GM04504 (cell line): ENCODE data around the gene TTLL11.

Experiments
- DNase-seq: peaks from one replicate; pipeline ENCODE4 v3.0.0-alpha.2; 2012; ENCODE audit warnings: low read depth

TTLL11 gene

DNA sequence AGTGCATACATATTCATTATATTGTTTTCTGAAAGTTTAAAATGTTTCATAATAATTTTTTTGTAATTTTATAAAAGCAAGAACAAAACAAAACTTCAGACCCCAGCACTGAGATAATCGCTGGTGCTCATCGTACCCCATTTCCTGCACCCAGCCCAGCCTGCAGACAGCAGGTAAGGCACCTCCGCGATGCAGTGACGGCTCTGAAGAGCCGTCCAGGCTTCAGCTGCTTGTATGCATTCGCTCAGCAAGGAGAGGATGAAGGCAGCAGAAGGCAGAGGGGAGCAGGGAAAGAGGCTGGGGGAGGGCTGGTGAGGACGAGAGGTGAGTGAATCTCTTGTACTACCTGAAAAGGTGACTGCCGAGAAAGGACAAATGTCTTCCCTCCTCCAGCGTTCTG is 153.5 kb downstream of the TTLL11 start:
- DNase-seq: no peak

DNA sequence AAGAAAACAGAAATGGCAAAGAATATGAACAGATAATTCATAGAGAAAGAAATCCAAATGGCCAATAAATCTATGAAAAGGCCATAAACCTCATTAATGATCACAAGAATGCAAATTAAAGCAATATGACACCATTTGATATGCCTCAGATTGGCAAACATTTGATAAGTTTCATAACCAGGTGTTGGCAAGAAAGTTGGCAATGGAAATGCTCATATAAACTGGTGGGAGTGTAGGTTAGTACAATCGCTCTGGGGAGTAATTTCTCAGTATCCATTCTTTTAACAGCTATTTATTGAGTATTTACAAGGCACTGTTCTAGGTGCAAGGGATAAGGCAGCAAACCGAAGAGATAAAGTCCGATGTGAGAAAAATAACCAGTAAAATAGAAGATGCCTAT is 154.5 kb downstream of the TTLL11 start:
- DNase-seq: no peak

DNA sequence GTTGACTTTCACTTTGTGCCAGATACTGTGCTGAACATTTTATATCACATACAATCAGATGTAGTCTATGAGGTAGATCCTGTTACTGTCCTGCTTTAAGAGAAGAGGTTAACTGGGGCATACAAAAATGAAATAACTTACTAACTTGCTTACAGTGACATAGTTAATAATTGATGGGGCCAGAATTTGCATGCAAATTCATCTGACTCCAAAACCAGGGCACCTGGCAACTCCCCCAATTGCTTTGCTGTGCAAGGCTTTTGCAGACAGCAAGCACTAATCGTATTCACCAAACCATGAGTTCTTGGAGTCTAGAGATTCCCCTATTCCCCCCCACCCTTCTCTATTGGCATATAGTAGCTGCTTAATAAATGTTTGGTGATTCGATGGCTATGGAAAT is 155.9 kb downstream of the TTLL11 start:
- DNase-seq: no peak

DNA sequence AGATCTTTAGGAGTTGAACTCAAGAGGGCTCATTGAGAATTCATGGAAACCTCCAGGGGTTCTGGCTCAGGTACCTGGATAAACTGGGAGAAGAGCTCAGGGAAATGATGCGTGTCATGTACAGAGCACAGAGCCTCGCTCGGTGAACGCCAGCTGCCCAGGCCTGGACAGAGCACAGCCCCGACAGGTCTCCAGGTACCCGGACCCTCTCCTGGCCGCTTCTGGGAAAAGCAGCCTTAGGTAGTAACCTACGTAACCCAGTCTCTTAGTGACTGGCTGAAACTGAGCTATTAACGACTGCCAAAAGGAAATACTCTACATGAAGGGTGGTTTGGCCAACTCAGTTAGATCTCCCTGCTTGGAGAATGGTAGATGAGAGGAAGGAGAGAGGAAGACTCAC is 157.4 kb downstream of the TTLL11 start:
- no peak for DNase-seq

DNA sequence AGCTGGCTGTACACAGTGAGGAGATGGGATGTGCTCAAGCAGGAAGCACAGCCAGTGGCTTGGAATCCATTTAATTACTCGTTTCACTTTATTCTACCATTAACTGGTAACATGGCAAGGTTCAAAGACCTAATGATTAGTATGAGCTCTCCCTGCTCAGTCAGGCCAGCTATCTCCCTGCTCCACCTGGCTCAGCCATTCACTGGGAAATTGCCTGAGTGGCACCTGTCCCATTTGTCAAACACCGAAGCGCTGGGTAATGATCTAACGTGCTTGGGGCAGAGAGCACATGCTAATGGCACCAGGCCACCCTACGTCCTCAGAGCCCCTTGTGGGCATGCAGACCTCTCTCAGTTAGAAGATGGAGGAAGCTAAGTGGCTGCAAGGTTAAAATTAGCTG is 162.2 kb downstream of the TTLL11 start:
- no peak for DNase-seq

DNA sequence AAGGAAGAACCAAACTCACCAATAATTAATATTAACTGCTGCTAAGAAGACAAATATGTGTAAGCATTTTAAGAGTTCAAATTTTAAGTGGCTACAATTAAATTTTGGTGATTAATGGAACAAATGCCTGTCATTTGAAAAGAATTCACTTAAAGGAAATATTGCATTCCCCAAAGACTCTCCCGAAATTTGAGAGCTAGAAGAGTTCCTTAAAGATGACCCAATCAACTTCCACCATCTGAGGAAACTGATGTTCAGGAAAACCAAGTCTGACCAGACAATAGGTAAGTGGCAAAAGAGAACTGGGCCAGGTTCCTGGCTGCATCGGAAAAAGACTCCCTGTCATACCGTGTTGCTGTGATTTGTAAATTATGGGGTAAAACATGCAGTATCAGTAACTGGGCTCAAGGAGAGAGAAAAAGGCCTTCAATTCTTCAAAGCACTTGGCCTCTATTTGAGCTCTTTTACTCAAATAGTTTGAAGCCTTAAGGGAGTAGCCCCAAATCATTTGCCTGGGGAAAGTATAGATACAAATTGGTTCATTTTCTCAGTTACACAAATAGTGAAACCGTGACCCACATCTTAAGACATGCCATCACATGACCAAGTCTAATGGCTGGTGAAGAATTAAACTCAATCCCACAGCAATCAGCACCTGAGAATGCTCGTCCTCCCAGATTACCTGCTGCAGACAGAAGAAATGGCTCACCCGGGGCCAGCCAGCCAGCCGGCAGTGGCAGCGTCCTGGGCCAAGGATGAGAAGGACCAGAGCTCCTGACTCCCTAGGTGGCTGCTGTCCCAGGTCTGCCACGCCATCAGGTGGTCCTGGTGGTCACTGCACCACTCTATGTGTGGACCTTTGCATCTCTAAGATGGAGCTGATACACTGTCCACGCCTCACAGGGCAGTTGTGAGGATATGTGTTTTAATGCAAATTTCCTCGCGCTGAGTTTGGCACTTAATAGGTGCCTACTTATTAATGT is 162.9 kb downstream of the TTLL11 start:
- DNase-seq: no peak

DNA sequence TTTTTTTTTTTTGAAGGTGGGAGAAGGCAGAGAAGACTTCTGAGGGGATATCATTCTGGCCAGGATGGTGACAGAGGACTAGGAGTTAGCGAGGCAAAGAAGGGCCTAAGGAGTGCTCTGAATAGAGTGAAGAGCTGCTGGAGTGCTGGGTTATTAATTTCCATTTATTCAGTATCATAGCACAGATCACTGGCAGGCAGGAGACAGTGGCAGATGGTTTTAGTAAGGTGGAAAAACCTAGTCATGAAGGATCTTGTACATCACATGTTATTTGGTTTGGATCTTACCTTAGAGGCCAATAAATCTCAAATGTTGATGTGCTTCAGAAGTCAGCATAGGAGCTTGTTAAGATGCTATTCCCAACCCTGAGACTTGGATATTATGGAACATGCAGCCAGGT is 165.5 kb downstream of the TTLL11 start:
- no peak for DNase-seq

DNA sequence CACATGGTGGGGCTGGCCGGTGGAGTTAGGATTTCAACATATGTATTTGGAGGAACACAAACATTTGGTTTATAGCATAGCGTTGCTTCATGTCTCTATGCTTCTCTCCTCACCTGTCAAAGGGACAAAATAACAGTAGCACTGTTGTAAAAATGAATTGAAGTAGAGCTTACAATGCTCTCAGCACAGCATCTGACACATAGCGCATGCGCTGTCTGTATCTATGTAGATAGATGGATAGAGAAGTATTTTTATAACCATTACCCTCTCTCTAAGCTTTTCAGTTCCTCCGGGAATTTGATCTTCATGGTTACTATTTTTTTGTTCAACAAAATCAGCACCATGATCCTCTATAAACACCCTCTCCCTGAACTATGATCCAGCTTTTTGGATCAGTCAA is 166.0 kb downstream of the TTLL11 start:
- DNase-seq: no peak

DNA sequence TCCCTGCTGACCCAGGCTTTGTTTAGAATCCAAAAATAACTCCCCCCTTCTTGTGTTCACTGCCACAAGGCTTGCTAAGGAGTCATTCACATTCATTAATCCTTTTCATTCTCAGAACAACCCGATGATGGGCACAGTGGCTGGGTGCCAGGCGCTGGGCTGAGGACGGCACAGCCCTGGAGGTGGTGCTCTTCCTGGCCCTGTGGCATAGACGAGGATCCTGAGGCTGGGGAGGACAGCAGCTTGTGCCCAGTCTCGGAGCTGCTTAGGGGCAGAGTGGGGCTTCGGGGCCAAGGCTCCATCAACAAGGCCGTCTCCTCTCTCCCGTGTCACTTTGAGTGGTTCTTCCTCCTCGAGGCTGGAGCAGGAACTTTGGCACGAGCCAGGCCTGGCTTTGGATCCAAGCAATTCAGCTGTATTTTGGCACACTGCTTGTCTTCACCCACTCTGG is 166.7 kb downstream of the TTLL11 start:
- no peak for DNase-seq

DNA sequence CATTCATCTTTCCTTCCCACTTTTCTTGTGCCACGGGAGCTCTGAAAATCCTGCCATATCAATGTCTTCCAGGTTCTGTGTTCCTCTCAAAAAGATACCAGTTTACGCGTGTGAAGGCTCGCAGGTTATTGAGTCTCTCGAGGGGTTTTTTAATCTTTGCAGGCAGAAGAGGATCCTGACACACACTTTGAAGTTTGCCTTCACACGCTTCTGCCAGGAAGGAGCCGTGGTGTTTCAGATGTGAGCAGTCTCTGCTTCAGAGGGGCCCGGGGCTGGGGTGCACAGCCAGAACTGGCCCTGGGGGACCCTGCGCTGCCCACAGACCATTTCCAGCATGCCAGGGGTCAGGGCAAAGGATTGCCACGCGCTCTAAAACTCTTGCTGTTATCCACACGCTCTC is 167.2 kb downstream of the TTLL11 start:
- no peak for DNase-seq

DNA sequence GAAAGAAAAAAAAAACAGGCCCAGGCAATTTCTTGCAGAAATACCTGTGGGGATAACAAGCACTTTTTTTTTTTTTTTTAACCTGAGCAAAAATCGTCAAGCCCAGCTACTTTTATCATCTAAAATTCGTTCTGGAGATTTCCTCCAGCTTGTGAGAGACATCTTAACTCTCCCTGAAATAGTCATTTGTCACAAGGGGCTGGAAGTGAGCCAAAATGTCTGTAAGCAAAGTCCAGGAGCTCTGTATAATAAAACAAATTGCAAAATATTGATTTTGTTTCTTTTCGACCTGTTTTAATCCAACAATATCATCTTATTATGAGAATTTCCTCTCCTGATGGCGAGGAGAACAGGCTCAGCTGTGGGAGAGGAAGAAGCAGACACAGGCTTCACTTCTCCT is 168.4 kb downstream of the TTLL11 start:
- no peak for DNase-seq

DNA sequence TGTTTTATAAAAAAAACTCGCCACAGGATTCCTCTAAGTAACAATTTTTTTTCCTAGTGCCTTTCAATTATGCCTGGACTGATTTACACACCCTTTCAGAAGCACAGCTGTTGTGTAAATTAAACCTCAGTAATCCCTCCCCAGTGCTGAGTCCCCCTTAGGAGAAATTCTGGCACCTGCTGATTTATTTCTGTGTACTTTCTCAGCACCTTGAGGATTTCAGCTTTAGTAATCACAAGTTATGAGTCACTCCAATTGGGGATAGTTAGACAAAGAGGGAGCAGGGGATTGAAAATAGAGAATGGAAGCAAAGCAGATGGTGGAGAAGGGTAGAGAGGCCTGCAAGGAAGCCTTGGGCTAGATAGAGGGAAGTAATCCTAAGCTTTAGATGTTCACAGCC is 171.7 kb downstream of the TTLL11 start:
- no peak for DNase-seq

DNA sequence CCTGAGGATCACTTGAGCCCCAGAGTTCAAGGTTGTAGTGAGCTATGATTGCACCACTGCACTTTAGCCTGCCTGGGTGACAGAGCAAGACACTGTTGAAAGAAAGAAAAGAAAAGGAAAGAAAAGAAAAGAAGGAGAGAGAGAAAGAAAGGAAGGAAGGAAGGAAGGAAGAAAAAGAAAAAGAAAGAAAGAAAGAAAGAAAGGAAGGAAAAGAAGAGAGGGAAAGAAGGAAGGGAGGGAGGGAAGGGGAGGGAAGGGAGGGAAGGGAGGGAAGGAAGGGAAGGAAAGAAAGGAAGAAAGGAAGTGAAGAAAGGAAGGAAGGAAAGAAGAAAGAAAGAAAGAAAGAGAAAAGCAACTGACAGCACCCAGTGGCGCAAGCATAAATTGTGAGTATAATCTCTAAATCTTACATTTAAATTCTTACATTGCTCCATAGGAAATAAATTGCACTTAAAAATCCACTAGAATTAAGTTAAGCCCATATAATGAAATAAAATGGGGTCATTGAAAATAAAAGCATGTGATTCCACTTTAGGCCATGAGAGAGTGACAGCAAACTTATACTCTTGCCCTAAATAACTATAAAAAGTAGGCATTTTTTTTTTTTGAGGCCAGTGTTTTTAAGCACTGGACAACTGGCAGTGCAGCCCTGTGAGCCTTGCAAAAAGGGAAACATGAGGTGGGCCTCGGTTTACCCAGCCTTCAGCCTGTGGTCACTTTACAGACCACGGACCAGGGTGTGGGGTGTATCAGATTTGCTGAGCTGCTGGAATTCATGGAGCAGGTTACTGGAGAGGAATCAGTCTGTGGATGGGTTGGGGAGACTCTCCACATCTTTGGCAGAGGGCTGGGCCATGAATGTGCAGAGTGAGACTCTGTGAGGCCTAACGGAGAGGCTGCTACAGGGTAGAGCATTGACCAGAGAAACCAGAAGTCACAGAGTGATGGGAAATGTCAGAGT is 175.5 kb downstream of the TTLL11 start:
- no peak for DNase-seq

DNA sequence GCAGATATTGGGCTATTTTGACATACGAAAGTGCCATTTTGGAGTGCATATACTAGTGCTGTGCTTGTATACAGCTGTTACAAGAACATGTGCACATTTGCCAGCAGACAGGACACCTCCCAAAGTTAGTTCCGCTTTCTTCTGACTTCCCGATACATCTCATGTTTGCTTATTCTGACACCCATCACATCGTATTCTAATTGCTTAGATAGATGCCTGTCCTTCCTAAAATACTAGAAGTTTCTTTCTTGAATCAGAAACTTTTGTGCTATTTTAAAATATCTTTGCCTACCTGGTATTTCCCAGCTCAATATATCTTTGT is 177.8 kb downstream of the TTLL11 start:
- no peak for DNase-seq

DNA sequence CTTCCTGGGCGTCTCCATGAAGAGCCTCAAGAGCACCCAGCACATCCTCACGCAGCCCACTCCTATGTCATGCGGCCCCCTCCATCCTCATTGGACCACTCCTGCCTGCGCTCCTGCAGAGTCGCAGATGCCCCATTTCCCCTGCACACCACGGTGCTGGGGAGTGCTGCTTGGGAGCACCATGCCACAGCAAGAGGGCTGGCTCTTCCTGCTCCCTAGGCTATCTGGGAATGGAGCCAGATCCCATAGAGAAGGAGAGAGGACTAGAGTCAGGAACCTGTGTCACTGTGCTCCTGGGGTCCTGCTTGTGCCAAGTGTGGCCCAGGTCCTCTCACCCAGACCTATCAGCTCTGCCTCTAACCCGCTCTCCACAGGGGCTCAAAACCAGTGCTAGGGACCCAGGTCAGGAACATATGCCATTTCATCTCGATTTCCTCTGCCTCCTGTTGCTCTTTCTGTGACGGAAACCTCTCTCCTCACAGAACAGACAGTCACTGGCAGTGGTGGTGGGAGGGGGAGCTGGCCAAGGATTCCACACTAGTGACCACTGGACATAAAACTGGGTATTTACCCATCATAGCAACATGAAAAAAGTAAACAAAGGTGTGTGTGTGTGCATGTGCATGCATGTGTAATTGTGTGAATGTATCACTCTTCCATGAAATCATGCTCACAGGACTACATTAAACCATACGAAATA is 178.4 kb downstream of the TTLL11 start:
- no peak for DNase-seq

DNA sequence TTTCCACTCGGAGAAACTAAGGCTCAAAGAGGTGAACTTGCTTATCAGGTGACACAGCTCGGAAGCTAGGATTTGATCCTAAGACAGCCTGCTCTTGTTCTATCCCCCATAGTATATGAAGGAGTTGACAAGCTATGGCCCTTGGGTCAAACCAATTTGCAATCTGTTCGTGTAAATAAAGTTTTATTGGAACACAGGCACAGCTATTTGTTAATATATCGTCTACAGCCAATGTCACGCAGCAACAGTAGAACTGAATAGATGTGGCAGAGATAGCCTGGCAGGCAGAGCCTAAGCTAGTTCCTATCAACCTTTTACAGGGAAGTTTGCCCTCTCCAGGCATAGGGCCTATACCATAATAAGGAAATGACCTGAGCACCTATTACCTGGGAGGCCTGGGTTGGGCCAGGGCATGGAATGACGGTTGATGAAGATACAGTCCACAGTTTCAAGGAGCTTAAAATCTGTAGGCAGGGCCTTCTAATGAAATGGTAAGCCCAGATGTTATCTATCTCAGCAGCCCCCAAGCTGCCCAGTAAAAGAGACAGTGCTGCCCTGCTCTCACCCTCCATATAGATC is 179.0 kb downstream of the TTLL11 start:
- DNase-seq: no peak

DNA sequence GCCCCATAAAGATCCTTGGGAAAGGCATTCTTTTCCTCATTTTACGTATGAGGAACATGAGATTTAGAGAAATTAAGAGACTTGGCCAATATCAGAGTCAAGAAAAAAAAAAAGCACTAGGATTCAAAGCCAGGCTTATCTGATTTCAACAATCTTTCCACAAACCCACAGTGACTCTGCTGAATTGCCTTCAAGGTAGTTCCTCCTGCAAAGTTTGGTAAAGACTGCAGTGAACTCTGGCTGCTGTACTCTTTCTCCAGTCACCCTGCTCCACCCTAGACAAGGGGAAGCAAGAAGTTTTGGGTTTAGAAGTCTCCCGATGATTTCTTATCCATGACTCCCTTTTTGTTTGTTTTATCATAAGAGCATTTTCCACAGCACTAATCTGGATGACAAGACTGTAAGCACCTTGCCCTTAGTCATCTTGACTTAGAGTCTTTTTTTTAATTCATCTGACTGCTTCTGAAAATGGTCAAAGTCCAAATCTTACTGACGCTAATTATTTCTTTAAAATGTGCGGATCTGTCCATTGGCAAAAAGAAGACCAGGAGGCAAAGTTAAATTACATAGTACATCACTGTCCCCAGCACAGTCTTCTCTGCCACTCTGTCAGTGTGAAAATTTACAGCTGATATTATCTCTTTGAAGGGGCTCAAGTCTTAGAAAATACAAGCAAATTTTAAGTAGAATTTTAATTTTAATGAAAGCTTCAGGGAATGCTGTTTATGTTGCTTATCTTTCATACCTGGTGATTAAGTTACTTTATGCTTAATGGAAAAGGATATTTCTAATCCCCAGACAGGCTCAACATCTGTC is 180.1 kb downstream of the TTLL11 start:
- no peak for DNase-seq

DNA sequence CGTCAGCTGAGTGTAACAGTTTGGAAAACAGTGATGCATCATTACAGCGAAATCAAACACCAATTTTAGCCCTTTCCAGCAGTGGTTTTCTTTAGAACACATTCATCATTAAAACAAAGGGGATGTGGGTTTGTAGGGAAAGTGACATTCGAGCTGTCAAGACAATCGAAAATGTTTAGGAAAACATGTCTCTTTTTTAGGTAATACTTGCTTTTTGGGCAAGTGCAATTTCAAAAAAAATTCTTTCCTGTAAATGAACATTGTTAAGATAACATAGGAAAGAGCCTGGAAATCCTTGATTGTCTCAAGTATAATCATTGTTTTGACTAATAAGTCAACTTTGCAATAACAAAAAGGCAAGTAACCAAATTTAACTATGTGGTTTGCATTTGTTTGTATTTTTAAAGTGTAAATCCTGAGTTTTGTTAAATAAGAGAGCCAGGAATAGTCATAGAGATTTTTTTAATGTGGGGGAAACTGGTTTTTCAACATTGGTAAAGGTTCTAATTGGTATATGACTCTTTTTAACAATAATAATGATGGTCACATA is 182.5 kb downstream of the TTLL11 start:
- DNase-seq: no peak

DNA sequence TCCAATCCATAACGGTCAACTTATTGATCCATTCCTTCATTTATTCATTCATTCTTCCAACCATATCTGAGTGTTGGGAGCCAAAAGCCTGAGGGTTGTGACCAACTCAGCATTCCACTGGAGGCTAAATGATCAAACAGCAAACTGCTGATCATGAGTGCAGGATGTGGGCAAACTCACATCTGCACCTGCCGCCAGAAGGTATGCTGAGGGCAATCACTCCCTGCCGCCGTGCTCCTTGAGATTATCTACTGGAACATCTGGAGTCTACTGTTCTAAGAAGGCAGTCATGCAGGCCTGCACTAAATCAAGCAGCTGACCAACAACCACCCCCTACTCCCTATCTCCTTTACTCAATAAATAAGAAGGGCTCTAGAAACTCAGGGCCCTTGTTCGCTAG is 184.0 kb downstream of the TTLL11 start:
- no peak for DNase-seq

DNA sequence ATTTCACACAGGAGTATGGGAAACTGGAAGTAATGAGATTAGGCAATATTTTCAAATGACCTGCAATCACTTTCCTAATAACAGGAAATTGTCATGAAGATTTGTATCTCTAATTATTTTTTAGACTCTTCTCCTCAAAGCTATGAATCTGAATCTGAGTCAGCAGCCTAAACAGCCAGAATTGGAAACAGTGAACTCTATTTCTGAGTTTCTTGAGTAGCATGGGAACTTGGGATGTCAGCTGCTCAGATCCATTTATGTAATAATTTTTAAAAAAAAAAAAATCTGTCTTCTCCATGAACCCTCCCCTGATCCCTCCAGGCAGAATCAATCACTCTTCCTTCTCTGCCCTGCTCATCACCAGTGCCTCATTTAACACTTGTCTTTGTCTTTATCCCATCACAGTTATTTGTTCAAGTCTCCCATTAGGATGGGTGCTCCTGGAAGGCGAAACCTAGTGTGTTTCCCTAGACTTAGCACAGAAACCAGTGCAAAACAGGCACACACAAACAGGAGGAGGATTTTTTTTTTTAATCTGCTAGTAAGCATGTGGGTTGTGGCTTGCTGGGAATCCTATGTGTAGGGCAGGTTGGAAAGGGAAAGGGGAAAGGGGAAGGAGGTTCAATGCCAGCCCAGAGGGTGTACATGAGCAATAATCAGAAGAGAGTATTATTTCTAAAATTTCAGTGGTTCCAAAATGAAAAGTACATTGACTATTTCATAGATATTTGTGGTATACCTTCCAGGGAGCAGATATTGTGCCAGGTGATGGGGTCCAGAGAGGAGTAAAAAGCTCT is 186.8 kb downstream of the TTLL11 start:
- DNase-seq: peak; percentile 73
